Small intestine (tissue), 7 donors: Measurements from ENCODE around the gene SLC9B1. TPM values are rescaled to one million over a fixed set of nuclear protein-coding genes. Genes with fewer than 3 reads are reported as not detected.
"Not testable (repeated sequence)": the region's sequence is repeated elsewhere in the genome, so short reads cannot be mapped to it uniquely, and the experiment has no call there.

Experiments
- DNase-seq, 2 donors: peaks; one replicate each; pipeline versions ENCODE4 v3.0.0 to v3.0.0-alpha.2; 2013
- FAIRE-seq: peaks from 2 replicates; lab custom pipeline; 2012; peaks lifted over from hg19 to GRCh38; lab: Jason Lieb, UNC
- H3K27ac ChIP-seq, 3 donors: one replicate each; pipeline ENCODE4 v1.5.1; 2013; ENCODE audit warnings: low read length in 2 of 3, mild to moderate bottlenecking in 2 of 3, control low read depth in 1 of 3, inconsistent platforms in 1 of 3, low read depth in 1 of 3, moderate library complexity in 1 of 3
- H3K27me3 ChIP-seq, 3 donors: one replicate each; pipeline ENCODE4 v1.6.1; 2013; ENCODE audit warnings: low read length in 3 of 3, inconsistent platforms in 1 of 3; ENCODE audit not compliant: control insufficient read depth in 3 of 3, insufficient read depth in 3 of 3
- H3K36me3 ChIP-seq, 3 donors: one replicate each; pipeline ENCODE4 v1.6.1; 2013; ENCODE audit warnings: low read length in 3 of 3, inconsistent platforms in 1 of 3, low read depth in 1 of 3, mild to moderate bottlenecking in 1 of 3, moderate library complexity in 1 of 3; ENCODE audit not compliant: control insufficient read depth in 3 of 3, insufficient read depth in 2 of 3
- H3K4me1 ChIP-seq, 3 donors: one replicate each; pipeline ENCODE4 v1.6.1; 2013; ENCODE audit warnings: low read length in 2 of 3, inconsistent platforms in 1 of 3, low read depth in 1 of 3, mild to moderate bottlenecking in 1 of 3, moderate library complexity in 1 of 3; ENCODE audit not compliant: control insufficient read depth in 3 of 3, insufficient read depth in 2 of 3
- H3K4me3 ChIP-seq, 3 donors: one replicate each; pipeline ENCODE4 v1.5.1; 2013; ENCODE audit warnings: low read length in 3 of 3, control low read depth in 1 of 3, inconsistent platforms in 1 of 3, low read depth in 1 of 3, mild to moderate bottlenecking in 1 of 3, moderate library complexity in 1 of 3
- H3K9me3 ChIP-seq, 2 donors: one replicate each; pipeline ENCODE4 v1.6.1; 2013; ENCODE audit warnings: low read depth in 1 of 2, low read length in 1 of 2; ENCODE audit not compliant: control insufficient read depth in 2 of 2, insufficient read depth in 1 of 2
- WGBS, 3 donors: extraction: QIAGEN DNeasy Blood & Tissue Kit; methylation state at CpG; one replicate each; pipeline ENCODE4 v1.1.7; 2013; 5-methylcytosine and 5-hydroxymethylcytosine counted together
- polyA plus RNA-seq, 4 donors: library from polyadenylated mRNA; stranded (reverse) in 3 of 4; unstranded in 1 of 4; fragments of 200-250 nt in 3 of 4; fragments of 120-200 nt in 1 of 4; gene quantifications; one replicate each; pipeline versions ENCODE4 v1.2.1 to v1.2.3, GENCODE V29; 2013
- donor health status: healthy with polysubstance abuse.
- donor health status: control.
- donor health status: control.
- donor health status: Bipolar disorder and iron deficiency.
- donor health status: healthy.

The SLC9B1 gene
- polyA plus RNA-seq, 4 donors, result 0.18 to 0.93 TPM; not detected in 2

DNA sequence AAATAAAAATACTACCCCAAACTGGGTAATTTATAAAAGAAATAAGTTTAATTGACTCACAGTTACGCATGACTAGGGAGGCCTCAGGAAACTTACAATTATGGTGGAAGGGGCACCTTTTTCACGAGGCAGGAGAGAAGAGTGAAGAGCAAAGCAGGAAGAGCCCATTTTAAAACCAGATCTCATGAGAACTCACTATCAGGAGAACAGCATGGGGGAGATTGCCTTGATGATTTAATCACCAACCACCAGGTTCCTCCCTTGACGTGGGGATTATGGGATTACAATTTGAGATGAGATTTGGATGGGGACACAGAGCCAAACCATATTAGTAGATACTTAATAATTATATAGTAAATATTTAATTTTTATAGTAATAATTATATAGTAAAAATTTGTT, 140.6 kb downstream of the SLC9B1 start:
- Histone ChIP-seq H3K36me3 (peaks cover 0 to 18% (median 3%) of the 10 kb centered on the region in 3 donors), H3K9me3 (peaks cover 0 to 14% of the 10 kb centered on the region in 2 donors), H3K4me3 (no peak overlapping the region), H3K4me1 (peaks cover 0 to 1% (median 0%) of the 10 kb centered on the region in 3 donors), H3K27me3 (no peaks in the 10 kb centered on the region), H3K27ac (no peak overlapping the region)
- DNase-seq (no peak), FAIRE-seq (no peak)
- 89 to 95% (median 91%) methylated on average over 3 of the region's 3 CpGs for whole genome bisulfite sequencing, 3 donors

DNA sequence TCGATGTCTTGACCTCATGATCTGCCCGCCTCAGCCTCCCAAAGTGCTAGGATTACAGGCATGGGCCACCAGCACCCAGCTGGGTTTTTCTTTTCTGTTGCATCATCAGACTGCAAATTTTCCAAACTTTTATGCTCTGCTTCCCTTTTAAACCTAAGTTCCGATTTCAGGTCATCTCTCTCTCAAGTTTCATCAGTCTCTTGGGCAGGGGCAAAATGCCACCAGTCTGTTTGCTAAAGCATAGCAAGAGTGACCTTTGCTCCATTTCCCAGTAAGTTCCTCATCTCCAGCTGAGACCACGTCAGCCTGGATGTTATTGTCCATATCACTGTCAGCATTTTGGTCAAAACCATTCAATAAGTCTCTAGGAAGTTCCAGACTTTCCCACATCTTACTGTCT, 141.2 kb downstream of the SLC9B1 start:
- 46 to 58% (median 53%) methylated on average over 4 of the region's 4 CpGs for WGBS, 3 donors
- not testable (repeated sequence) for H3K4me3 ChIP-seq, H3K4me1 ChIP-seq, FAIRE-seq, H3K27me3 ChIP-seq, H3K27ac ChIP-seq
- Histone ChIP-seq H3K36me3 (peaks cover 0 to 24% (median 3%) of the 10 kb centered on the region in 3 donors), H3K9me3 (peaks cover 0 to 14% of the 10 kb centered on the region in 2 donors)
- DNase-seq, result peak; percentile 24 to 38

GRCh38 chr4:102877477-102878106, 141.9 kb downstream of the SLC9B1 start:
- DNase-seq, H3K27ac ChIP-seq, FAIRE-seq, H3K27me3 ChIP-seq, H3K4me1 ChIP-seq, H3K4me3 ChIP-seq: not testable (repeated sequence)
- H3K36me3 ChIP-seq, result peaks cover 0 to 24% (median 3%) of the 10 kb centered on the region in 3 donors
- 97 to 100% (median 99%) methylated on average over 3 of the region's 3 CpGs for WGBS, 3 donors
- peaks cover 0 to 14% of the 10 kb centered on the region in 2 donors for H3K9me3 ChIP-seq

GRCh38 chr4:102871772-102872171, 147.7 kb downstream of the SLC9B1 start:
- Histone ChIP-seq H3K36me3 (peaks cover 0 to 14% (median 3%) of the 10 kb centered on the region in 3 donors), H3K27ac (no peak overlapping the region), H3K27me3 (no peaks in the 10 kb centered on the region), H3K4me1 (peaks cover 0 to 9% (median 4%) of the 10 kb centered on the region in 3 donors), H3K9me3 (peaks cover 0 to 3% of the 10 kb centered on the region in 2 donors), H3K4me3 (no peak overlapping the region)
- FAIRE-seq (no peak), DNase-seq (no peak)
- WGBS, 3 donors, result 45 to 57% (median 49%) methylated on average over 2 of the region's 2 CpGs

DNA sequence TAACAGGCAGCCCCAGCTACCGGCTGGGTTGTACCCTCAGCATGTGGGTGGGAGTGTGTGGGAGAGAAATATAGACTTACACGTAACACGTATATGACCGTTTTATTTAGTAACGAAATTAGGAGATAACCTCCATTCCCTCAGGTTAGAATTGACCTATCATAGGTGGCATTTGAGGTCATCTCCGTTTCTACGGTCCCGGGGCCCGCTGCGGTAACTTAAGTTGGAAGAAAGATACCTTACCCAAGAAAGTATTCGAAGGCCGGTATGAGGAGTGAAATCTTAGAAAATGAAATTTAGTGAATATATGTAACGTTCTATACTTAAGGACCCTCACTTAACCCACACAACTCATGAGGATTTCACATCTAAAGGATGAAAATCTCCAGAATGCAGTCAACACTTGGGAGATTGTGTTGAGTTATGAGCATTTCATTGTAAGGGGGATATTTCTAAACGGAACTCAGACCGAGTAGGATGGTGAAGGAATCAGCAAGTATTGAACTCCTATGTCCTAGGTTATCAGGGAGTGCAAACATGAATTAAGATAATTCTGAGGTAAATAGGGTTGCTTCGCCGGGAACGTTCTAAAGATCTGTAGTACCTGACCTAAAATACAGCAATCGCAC, 149.8 kb downstream of the SLC9B1 start:
- Histone ChIP-seq H3K36me3 (peaks cover 0 to 9% (median under 1%) of the 10 kb centered on the region in 3 donors), H3K4me1 (peaks cover 0 to 9% (median 4%) of the 10 kb centered on the region in 3 donors), H3K27ac (peak overlapping the region; percentile 91 to 95 (median 94)), H3K27me3 (no peaks in the 10 kb centered on the region), H3K9me3 (no peaks in the 10 kb centered on the region), H3K4me3 (peak overlapping the region; percentile 64 to 95 (median 90))
- FAIRE-seq (no peak), DNase-seq (peak in 1 of 2 donors; percentile 4)
- 2 to 7% (median 2%) methylated on average over 19 of the region's 19 CpGs for WGBS, 3 donors

DNA sequence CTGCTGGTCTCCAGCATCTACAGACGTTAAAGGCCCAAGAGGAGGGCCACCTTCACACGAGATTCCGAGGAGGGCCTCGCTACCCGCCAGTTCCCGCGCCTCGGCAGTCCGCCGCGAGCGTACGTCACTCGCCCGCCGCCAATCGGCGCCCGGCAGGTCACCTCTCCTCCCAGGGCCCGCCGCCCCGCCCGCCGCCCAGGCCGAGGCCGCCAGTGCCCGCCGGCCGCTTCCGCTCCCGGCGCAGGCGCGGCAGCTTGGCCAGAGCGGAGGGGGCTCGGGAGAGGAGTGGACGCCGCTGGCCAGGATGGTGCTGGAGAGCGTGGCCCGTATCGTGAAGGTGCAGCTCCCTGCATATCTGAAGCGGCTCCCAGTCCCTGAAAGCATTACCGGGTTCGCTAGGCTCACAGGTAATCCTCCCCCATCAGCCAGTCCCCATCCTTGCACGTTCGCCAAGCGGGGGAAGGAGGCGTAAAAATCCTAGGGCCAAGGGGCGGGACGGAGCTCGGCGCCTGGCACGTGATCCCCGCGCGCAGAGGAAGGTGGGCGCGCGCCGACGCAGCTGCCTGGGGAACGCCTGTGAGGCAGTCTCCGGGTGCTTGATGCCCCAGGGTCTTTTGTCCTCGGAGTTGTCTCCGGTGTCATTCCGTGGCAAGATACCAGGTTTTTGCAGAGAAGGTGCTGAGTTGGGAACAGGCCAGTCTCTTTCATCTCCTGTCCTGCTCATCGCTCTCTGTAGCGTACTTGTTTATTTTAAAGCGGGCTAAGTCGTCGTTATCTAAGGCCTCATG, 150.5 kb downstream of the SLC9B1 start, which contains the start of gene CISD2:
TSS of gene CISD2 (plus strand) at position 212 of the 788 bp plus-strand sequence. CDS start at position 305, 93 bp downstream.
- H3K36me3 ChIP-seq, result peaks cover 0 to 9% (median 0%) of the 10 kb centered on the region in 3 donors
- no peaks in the 10 kb centered on the region for H3K9me3 ChIP-seq
- peaks cover 0 to 9% (median 4%) of the 10 kb centered on the region in 3 donors for H3K4me1 ChIP-seq
- WGBS, 3 donors, result 0 to 1% (median 0%) methylated on average over 43 to 71 of the region's 71 CpGs
- H3K27ac ChIP-seq, result peak within 1 kb of the TSS; percentile 91 to 95 (median 94)
- H3K4me3 ChIP-seq, result peak within 1 kb of the TSS; percentile 64 to 95 (median 90)
- H3K27me3 ChIP-seq, result no peaks in the 10 kb centered on the region
- peak; percentile 92 to 97 for DNase-seq
- no peak for FAIRE-seq

GRCh38 chr4:102868153-102868780, 151.2 kb downstream of the SLC9B1 start:
- Histone ChIP-seq H3K27me3 (no peaks in the 10 kb centered on the region), H3K4me1 (peaks cover 0 to 9% (median 4%) of the 10 kb centered on the region in 3 donors), H3K4me3 (peak overlapping the region; percentile 64 to 95 (median 90)), H3K9me3 (no peaks in the 10 kb centered on the region), H3K27ac (peak overlapping the region; percentile 91 to 95 (median 94)), H3K36me3 (peaks cover 0 to 2% (median 0%) of the 10 kb centered on the region in 3 donors)
- DNase-seq, result no peak
- WGBS, 3 donors, result 2 to 7% (median 4%) methylated on average over 23 of the region's 23 CpGs
- FAIRE-seq, result no peak
